ENCODE measurements around the gene PRKN. TPM values are rescaled to one million over a fixed set of nuclear protein-coding genes. Genes with fewer than 3 reads are reported as not detected.

The PRKN gene
- total RNA-seq, 1 donor from 2014 or later, result 1.3 TPM

DNA sequence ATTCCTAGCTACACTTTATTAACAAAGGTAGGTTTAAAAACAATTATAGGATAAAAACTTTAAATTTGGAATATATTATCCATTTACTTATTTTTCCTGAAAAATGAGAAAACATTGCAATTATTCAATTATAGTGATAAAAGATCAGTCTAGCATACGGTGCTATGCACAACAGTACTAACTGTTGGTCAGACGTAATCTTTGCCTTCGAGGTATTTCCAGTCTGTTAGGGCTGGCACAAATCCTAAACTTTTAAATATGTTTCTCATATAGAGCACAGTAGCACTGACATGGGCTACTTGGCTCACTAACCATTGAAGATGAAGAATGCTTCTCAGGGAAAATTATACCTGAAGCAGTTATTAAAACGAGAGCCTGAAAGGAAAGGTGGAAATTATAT is 214.8 kb downstream of the PRKN start:
- no peaks in the 10 kb centered on the region for H3K4me1 ChIP-seq (ENCODE audit: insufficient read depth, low read length)
- Mint-ChIP-seq H3K4me3 (ENCODE audit: unreplicated experiment) (no peak overlapping the region), H3K9me3 (ENCODE audit: unreplicated experiment) (no peaks in the 10 kb centered on the region), H3K4me1 (ENCODE audit: low read depth, unreplicated experiment) (no peaks in the 10 kb centered on the region), H3K27me3 (ENCODE audit: low read depth, unreplicated experiment) (no peaks in the 10 kb centered on the region), H3K36me3 (ENCODE audit: low read depth, unreplicated experiment) (no peaks in the 10 kb centered on the region), H3K27ac (ENCODE audit: unreplicated experiment) (no peak overlapping the region)
- no peak overlapping the region for H3K4me3 ChIP-seq (ENCODE audit: insufficient read depth, low read depth, low read length)
- DNase-seq (ENCODE audit: low read depth) (no peak), FAIRE-seq (no peak)
- H3K9ac ChIP-seq (ENCODE audit: low read length), result no peak overlapping the region
- H3K27me3 ChIP-seq (ENCODE audit: insufficient read depth, low read length), result no peaks in the 10 kb centered on the region
- no peak overlapping the region for H2AFZ ChIP-seq (ENCODE audit: low read depth, low read length)
- no peaks in the 10 kb centered on the region for H3K9me3 ChIP-seq (ENCODE audit: insufficient read depth, low read depth, low read length)
- no peaks in the 10 kb centered on the region for H3K79me2 ChIP-seq (ENCODE audit: insufficient read depth, low read length)
- TF ChIP-seq, protein P1, sequence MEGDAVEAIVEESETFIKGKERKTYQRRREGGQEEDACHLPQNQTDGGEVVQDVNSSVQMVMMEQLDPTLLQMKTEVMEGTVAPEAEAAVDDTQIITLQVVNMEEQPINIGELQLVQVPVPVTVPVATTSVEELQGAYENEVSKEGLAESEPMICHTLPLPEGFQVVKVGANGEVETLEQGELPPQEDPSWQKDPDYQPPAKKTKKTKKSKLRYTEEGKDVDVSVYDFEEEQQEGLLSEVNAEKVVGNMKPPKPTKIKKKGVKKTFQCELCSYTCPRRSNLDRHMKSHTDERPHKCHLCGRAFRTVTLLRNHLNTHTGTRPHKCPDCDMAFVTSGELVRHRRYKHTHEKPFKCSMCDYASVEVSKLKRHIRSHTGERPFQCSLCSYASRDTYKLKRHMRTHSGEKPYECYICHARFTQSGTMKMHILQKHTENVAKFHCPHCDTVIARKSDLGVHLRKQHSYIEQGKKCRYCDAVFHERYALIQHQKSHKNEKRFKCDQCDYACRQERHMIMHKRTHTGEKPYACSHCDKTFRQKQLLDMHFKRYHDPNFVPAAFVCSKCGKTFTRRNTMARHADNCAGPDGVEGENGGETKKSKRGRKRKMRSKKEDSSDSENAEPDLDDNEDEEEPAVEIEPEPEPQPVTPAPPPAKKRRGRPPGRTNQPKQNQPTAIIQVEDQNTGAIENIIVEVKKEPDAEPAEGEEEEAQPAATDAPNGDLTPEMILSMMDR (IDR thresholded peaks at IDR 0.05; ENCODE audit: insufficient read depth, low read depth, low read length), result no peak
- no peak for TF ChIP-seq EZH2 (IDR thresholded peaks at IDR 0.05; ENCODE audit: insufficient read depth, low read length)
- H3K4me2 ChIP-seq (ENCODE audit: low read length), result no peak overlapping the region
- H3K36me3 ChIP-seq (ENCODE audit: insufficient read depth, low read length), result no peaks in the 10 kb centered on the region
- no peaks in the 10 kb centered on the region for H4K20me1 ChIP-seq (ENCODE audit: insufficient read depth, low read length)
- no peak overlapping the region for H3K27ac ChIP-seq (ENCODE audit: low read depth, low read length)

DNA sequence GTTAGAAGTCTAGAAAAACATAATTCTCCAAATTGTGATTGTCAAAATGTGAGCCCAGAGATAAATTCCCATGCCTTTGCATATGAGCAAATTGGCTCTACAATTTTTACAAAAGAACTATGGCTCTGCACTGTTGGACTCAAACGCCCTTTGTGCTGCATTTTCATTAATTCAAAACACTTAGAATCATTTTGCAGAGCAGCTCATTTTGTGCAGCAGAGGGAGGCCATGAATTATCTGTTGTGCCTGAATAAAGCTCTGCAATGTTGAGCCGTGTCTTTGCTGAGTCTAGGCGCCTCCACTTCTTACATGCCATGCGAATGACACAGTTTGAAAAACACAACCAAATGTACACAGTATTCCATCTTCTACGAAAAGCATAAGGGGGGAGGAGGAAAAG is 230.2 kb downstream of the PRKN start:
- TF ChIP-seq, protein P1 (IDR thresholded peaks at IDR 0.05; ENCODE audit: insufficient read depth, low read depth, low read length), result no peak
- H3K36me3 ChIP-seq (ENCODE audit: insufficient read depth, low read length), result no peaks in the 10 kb centered on the region
- H3K36me3 Mint-ChIP-seq (ENCODE audit: low read depth, unreplicated experiment), result no peaks in the 10 kb centered on the region
- H3K4me2 ChIP-seq (ENCODE audit: low read length), result no peak overlapping the region
- H3K4me3 ChIP-seq (ENCODE audit: insufficient read depth, low read depth, low read length), result no peak overlapping the region
- no peaks in the 10 kb centered on the region for H4K20me1 ChIP-seq (ENCODE audit: insufficient read depth, low read length)
- H3K79me2 ChIP-seq (ENCODE audit: insufficient read depth, low read length), result no peaks in the 10 kb centered on the region
- H2AFZ ChIP-seq (ENCODE audit: low read depth, low read length), result no peak overlapping the region
- no peak for DNase-seq (ENCODE audit: low read depth)
- no peaks in the 10 kb centered on the region for H3K9me3 ChIP-seq (ENCODE audit: insufficient read depth, low read depth, low read length)
- no peak overlapping the region for H3K27ac ChIP-seq (ENCODE audit: low read depth, low read length)
- H3K9me3 Mint-ChIP-seq (ENCODE audit: unreplicated experiment), result peaks cover 3% of the 10 kb centered on the region
- no peak overlapping the region for H3K27ac Mint-ChIP-seq (ENCODE audit: unreplicated experiment)
- no peak overlapping the region for H3K9ac ChIP-seq (ENCODE audit: low read length)
- no peaks in the 10 kb centered on the region for H3K27me3 ChIP-seq (ENCODE audit: insufficient read depth, low read length)
- H3K4me3 Mint-ChIP-seq (ENCODE audit: unreplicated experiment), result no peak overlapping the region
- H3K27me3 Mint-ChIP-seq (ENCODE audit: low read depth, unreplicated experiment), result peaks cover 3% of the 10 kb centered on the region
- no peaks in the 10 kb centered on the region for H3K4me1 ChIP-seq (ENCODE audit: insufficient read depth, low read length)
- H3K4me1 Mint-ChIP-seq (ENCODE audit: low read depth, unreplicated experiment), result peaks cover 2% of the 10 kb centered on the region
- no peak for FAIRE-seq

- DNase-seq (ENCODE audit: low read depth) (no peak), FAIRE-seq (no peak)
- H3K27me3 Mint-ChIP-seq (ENCODE audit: low read depth, unreplicated experiment), result peaks cover under 1% of the 10 kb centered on the region
- Histone ChIP-seq H3K4me1 (ENCODE audit: insufficient read depth, low read length) (no peaks in the 10 kb centered on the region), H3K9ac (ENCODE audit: low read length) (no peak overlapping the region), H3K9me3 (ENCODE audit: insufficient read depth, low read depth, low read length) (no peaks in the 10 kb centered on the region), H4K20me1 (ENCODE audit: insufficient read depth, low read length) (no peaks in the 10 kb centered on the region), H3K36me3 (ENCODE audit: insufficient read depth, low read length) (no peaks in the 10 kb centered on the region), H3K4me3 (ENCODE audit: insufficient read depth, low read depth, low read length) (no peak overlapping the region), H2AFZ (ENCODE audit: low read depth, low read length) (no peak overlapping the region), H3K4me2 (ENCODE audit: low read length) (no peak overlapping the region), H3K27ac (ENCODE audit: low read depth, low read length) (no peak overlapping the region), H3K79me2 (ENCODE audit: insufficient read depth, low read length) (no peaks in the 10 kb centered on the region), H3K27me3 (ENCODE audit: insufficient read depth, low read length) (no peaks in the 10 kb centered on the region)
- TF ChIP-seq, protein P1 (IDR thresholded peaks at IDR 0.05; ENCODE audit: insufficient read depth, low read depth, low read length), result no peak
- no peak for TF ChIP-seq EZH2 (IDR thresholded peaks at IDR 0.05; ENCODE audit: insufficient read depth, low read length)
- H3K27ac Mint-ChIP-seq (ENCODE audit: unreplicated experiment), result no peak overlapping the region
- H3K4me3 Mint-ChIP-seq (ENCODE audit: unreplicated experiment), result no peak overlapping the region
- peaks cover 2% of the 10 kb centered on the region for H3K4me1 Mint-ChIP-seq (ENCODE audit: low read depth, unreplicated experiment)
- peaks cover 2% of the 10 kb centered on the region for H3K36me3 Mint-ChIP-seq (ENCODE audit: low read depth, unreplicated experiment)
- peaks cover 3% of the 10 kb centered on the region for H3K9me3 Mint-ChIP-seq (ENCODE audit: unreplicated experiment)
Observed at GRCh38 chr6:162493917-162494316, 233.6 kb downstream of the PRKN start.
